Left kidney (tissue), 2 donors: ENCODE results near the gene XAB2. TPM values are rescaled to one million over a fixed set of nuclear protein-coding genes. Genes with fewer than 3 reads are reported as not detected.
"Not testable (repeated sequence)": the region's sequence is repeated elsewhere in the genome, so short reads cannot be mapped to it uniquely, and the experiment has no call there.

Experiments used
- DNase-seq: peaks from one replicate; pipeline ENCODE4 v3.0.0-alpha.2; 2013
- polyA plus RNA-seq: library from polyadenylated mRNA; unstranded; fragments of 120-200 nt; gene quantifications from one replicate; pipeline ENCODE4 v1.2.1, GENCODE V29; 2013; ENCODE audit not compliant: insufficient read length

The XAB2 gene
- polyA plus RNA-seq, 1 donor, result 29.4 TPM

DNA sequence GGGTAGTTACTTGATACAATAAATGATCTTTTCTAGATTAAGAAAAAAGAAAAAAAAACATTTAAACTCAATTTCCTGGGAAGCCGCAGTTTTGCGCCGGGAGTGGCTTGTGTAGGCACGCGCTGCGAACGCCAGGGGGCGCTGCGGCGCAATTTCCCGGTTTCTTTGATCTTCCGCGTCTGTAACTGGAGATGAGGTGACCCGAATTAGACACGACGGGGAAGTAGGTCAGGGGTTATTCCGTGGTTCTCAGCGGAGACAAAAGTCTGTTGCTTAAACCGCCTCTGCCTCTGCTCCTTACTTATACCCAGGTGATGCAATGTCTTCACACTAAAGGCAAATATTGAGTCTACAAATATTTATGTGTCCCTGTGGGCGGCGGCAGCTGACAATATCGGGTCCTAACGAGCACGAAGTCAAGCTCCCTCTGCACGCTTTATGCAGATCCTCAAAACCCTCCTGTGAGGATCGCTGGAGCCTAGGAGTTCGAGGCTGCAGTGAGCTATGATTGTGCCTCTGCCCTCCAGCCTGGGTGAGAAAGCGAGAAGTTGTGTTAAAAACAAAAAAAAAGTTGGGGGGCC, 22.8 kb upstream of the XAB2 start:
- peak; percentile 83 for DNase-seq

DNA sequence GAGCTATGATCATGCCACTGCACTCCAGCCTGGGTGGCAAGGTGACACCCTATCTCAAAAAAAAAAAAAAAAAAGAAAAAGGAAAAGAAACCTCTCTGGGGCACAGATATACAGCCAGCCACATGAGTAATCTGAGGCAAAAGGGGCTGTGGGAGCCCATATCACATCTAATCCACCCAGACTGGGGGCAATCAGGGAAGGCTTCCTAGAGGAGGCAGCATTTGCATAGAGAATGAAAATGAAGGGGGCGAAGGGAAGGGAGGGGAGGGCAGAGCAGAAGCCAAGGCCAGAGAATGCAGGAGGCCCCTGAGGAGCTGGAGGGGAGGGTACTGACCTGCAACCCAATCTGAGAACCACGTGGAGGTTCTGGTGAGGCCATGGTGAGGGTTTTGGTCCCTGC, 20.8 kb upstream of the XAB2 start:
- DNase-seq, result no peak

GRCh38 chr19:7648265-7649014, 19.1 kb upstream of the XAB2 start:
- DNase-seq, result no peak

- DNase-seq, result no peak
These were observed 17.8 kb upstream of the XAB2 start for GRCh38 chr19:7647156-7647555.

DNA sequence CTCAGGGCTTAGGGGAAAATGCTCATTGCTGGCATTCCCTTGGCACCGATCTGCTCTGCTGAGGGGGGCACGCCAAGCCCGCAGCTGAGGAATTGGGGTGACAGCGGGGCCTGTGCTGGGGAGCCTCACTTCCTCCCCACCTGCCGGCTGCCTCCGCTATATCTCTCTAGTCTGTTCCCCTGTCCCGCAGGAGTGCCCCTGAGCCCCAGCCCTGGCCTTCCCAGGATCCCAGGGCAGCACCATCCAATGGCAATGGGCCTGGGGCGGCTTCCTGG, 17.0 kb upstream of the XAB2 start:
- DNase-seq, result no peak

- no peak for DNase-seq
These were observed 16.5 kb upstream of the XAB2 start for GRCh38 chr19:7645656-7646425.

- no peak for DNase-seq
These were observed 15.8 kb upstream of the XAB2 start for GRCh38 chr19:7645163-7645562.

DNA sequence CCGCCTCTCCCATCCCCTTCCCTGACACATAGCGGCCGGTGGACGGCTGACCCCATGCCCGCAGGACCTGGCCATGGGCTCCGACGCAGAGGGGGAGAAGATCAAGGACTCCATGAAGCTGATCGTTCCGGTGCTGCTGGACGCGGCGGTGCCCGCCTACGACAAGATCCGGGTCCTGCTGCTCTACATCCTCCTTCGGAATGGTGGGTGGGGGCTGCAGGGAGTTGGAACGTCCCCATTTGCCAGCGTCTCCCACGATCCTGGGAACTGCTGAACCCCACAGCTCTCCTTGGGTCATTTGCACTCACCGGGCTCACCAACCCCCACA, 15.2 kb upstream of the XAB2 start:
- no peak for DNase-seq

DNA sequence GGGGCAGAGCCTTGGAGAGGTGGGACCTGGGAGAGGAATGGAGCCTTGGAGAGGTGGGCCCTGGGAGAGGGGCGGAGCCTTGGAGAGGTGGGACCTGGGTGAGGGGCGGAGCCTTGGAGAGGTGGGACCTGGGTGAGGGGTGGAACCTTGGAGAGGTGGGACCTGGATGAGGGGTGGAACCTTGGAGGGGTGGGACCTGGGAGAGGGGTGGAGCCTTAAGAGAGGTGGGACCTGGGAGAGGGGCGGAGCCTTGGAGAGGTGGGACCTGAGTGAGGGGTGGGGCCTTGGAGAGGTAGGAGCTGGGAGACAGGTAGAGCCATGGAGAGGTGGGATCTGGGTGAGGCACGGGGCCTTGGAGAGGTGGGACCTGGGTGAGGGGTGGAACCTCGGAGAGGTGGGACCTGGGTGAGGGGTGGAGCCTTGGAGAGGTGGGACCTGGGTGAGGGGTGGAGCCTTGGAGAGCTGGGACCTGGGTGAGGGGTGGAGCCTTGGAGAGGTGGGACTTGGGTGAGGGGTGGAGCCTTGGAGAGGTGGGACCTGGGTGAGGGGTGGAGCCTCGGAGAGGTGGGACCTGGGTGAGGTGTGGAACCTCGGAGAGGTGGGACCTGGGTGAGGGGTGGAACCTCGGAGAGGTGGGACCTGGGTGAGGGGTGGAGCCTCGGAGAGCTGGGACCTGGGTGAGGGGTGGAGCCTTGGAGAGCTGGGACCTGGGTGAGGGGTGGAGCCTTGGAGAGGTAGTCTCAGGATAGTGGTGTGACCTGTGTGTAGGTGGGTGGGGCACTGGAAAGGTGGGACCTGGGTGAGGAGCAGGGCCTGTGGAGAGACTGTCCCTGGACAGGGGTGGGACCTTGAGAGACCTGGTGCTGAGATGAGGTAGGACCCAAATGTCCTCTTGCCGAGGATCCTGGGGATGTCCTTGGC, 14.5 kb upstream of the XAB2 start:
- DNase-seq, result not testable (repeated sequence)

- no peak for DNase-seq
These were observed 13.7 kb upstream of the XAB2 start for GRCh38 chr19:7643031-7643415.

- DNase-seq, result no peak
These were observed 13.1 kb upstream of the XAB2 start for GRCh38 chr19:7642295-7643030.

- no peak for DNase-seq
These were observed 12.2 kb upstream of the XAB2 start for GRCh38 chr19:7641290-7642276.

GRCh38 chr19:7640803-7641202, 11.5 kb upstream of the XAB2 start:
- no peak for DNase-seq

DNA sequence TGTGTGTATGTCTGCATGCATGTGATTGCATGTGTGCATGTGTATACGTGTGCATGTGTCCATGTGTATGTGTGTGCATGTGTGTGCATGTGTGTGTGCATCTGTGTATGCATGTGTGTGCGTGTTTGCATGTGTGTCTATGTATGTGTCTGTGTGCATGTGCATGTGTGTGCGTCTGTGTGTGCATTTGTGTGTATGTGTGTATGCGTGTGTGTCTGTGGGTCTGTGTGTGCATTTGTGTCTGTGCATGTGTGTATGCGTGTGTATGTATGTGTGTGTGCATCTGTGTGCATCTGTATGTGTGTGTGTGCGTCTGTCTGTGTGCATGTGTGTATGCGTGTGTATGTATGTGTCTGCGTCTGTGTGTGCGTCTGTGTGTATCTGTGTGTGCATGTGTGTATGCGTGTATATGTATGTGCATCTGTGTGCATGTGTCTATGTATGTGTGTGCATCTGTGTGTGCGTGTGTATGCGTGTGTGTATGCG, 10.6 kb upstream of the XAB2 start:
- DNase-seq, result no peak

DNA sequence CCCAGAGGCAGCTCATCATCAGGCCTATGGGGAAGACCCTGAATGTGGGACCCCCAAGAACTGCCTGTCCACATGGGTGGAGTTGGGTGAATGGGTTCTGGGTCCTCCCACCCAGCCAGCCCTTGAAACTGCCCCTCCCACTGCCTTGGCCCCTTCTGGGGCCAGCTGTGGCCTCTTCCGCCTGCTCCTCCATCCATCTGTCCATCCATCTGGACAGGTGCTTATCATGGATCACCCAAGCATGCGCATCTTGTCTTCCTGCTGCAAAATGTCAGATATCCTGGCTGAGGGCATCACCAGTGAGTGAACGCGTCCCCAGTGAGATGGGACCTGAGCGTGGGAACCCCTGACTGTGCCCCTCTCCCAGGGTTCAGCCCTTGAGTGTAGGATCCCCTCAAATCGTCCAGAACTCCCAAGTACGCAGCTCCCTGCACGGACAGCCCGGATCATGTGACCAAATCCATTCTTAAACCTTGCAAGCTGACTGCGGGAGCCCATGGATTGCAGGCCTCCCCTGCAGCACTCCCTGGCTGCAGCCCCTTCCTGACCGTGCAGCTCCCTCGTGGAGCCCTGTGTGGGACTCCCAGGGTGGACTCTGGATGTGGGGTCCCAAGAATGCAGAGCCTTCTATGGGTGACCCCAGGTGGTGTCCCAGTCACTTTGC, 9.6 kb upstream of the XAB2 start:
- no peak for DNase-seq

GRCh38 chr19:7637374-7638256, 8.3 kb upstream of the XAB2 start:
- no peak for DNase-seq

- DNase-seq, result peak; percentile 61
These were observed 7.5 kb upstream of the XAB2 start, which contains the start of gene STXBP2 for GRCh38 chr19:7636691-7637373. TSS of gene STXBP2 (plus strand) at chr19:7637110. CDS start at chr19:7637150, 40 bp downstream.

GRCh38 chr19:7636317-7636690, 7.0 kb upstream of the XAB2 start:
- no peak for DNase-seq
